A673 (cell line): ENCODE results near the gene DOK4. TPM values are rescaled to one million over a fixed set of nuclear protein-coding genes. Genes with fewer than 3 reads are reported as not detected.

Experiments used
- BruUV-seq: library from RNA; stranded (reverse); fragments of 400-500 nt; replicated peaks from 2 replicates; lab custom pipeline; 2021; lab: Mats Ljungman, UMichigan
- CTCF ChIA-PET: fragments of 300-600 bp; sonication (Branson Sonifier 250); formaldehyde crosslinking; loops from one replicate; lab custom pipeline; 2022; ENCODE audit warnings: antibody characterized with exemption; lab: Charles Lee
- POLR2A ChIA-PET: fragments of 300-600 bp; sonication (Branson Sonifier 250); formaldehyde crosslinking; loops from one replicate; lab custom pipeline; 2022; ENCODE audit warnings: antibody characterized with exemption; ENCODE audit not compliant: low non-redundant PET; lab: Charles Lee
- DNase-seq: peaks from one replicate; pipeline ENCODE4 v3.0.0-alpha.2; 2015; ENCODE audit warnings: low spot score
- H3K27ac ChIP-seq: fragments of 200-600 bp; sonication (generic); 2 replicates; pipeline ENCODE4 v1.5.1; 2016; ENCODE audit warnings: mixed run types, low read depth, mild to moderate bottlenecking, mixed read lengths, antibody characterized with exemption, low read length; ENCODE audit not compliant: poor library complexity, severe bottlenecking
- H3K27me3 ChIP-seq: fragments of 200-600 bp; sonication (generic); replicated peaks from 2 replicates; pipeline ENCODE4 v1.6.1; 2017; ENCODE audit warnings: mixed run types, low read depth, mild to moderate bottlenecking, mixed read lengths, antibody characterized with exemption, low read length; ENCODE audit not compliant: insufficient read depth, poor library complexity
- H3K36me3 ChIP-seq: fragments of 200-600 bp; sonication (generic); 2 replicates; pipeline ENCODE4 v1.6.1; 2016; ENCODE audit warnings: mixed run types, mild to moderate bottlenecking, mixed read lengths, antibody characterized with exemption, low read length; ENCODE audit not compliant: insufficient read depth, poor library complexity, severe bottlenecking
- H3K4me1 ChIP-seq: fragments of 200-600 bp; sonication (generic); 2 replicates; pipeline ENCODE4 v1.6.1; 2017; ENCODE audit warnings: mixed run types, mild to moderate bottlenecking, mixed read lengths, antibody characterized with exemption, low read length; ENCODE audit not compliant: insufficient read depth, poor library complexity, severe bottlenecking
- H3K4me3 ChIP-seq: fragments of 200-600 bp; sonication (generic); 2 replicates; pipeline ENCODE4 v1.5.1; 2016; ENCODE audit warnings: low read depth, mixed run types, mild to moderate bottlenecking, mixed read lengths, low read length; ENCODE audit not compliant: poor library complexity, severe bottlenecking
- H3K9me3 ChIP-seq: fragments of 200-600 bp; sonication (generic); 2 replicates; pipeline ENCODE4 v1.6.1; 2016; ENCODE audit warnings: mixed run types, low read depth, mild to moderate bottlenecking, mixed read lengths, antibody characterized with exemption, low read length; ENCODE audit not compliant: poor library complexity, severe bottlenecking
- EZH2 ChIP-seq: fragments of 200-600 bp; sonication (generic); IDR thresholded peaks from 2 replicates; pipeline ENCODE4 v1.6.1; 2017; ENCODE audit warnings: borderline replicate concordance, low read depth, mild to moderate bottlenecking, mixed read lengths, antibody characterized with exemption, low read length; ENCODE audit not compliant: poor library complexity, severe bottlenecking
- intact Hi-C: fragments of 100-400 bp; cut with micrococcal nuclease; formaldehyde crosslinking; loops from one replicate; pipeline ENCODE4 v1.10.0; 2022; ENCODE audit not compliant: unreplicated experiment
- total RNA-seq: library from RNA; stranded (reverse); gene quantifications from 2 replicates; pipeline ENCODE4 v1.2.3, GENCODE V29; 2021
- TF ChIP-seq, protein P1 (sequence below): fragments of 300-800, 200-600 bp; sonication (generic); conservative IDR thresholded peaks from 2 replicates; pipeline ENCODE4 v1.5.1; 2017; ENCODE audit warnings: low read depth, mild to moderate bottlenecking, antibody characterized with exemption, low read length, moderate library complexity, mixed read lengths

The DOK4 gene
- total RNA-seq, 1 experiment from 2014 or later: 14.3 TPM

DNA sequence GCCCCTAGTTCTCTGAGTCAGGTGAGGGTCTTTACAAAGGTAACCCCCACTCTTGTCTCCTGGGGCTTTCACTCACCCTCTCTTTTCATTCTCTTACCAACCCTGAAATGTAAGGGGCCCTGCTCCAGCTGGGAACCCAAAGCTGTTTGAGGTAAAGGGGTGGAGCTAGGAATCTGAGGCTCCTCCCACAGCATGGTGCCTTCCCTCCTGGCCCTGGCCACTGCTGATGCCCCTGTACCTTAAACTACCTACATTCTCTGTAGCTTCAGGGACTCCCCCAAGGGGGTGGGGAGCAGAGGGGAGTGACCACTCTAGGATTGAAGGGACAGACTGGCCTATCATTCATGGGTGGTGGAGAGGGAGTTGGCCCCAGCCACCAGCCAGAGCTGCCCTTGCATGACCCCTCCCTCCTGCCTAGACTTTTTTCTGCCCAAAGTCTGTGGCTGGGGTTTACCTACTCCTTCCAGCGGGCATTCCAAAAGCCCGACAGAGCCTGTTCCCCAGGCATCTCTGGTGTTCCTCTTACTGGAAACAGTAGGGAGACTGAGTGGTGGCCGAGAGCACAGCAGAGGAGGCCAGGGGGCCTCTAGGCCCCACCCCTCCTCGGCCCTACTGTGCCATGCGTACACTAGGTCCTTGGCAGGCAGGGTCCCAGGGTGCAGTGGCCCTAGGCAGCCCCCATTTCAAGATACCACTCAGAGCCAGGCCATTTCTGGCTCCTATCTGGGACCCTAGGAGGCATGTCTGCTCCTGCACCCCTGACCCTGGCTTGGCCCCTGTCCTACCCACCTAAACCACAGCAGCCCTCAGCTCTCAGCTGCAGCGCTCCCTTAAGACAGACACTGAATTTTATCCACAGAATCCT is 9.5 kb downstream of the DOK4 start:
- no peaks in the 10 kb centered on the region for H3K27me3 ChIP-seq
- H3K36me3 ChIP-seq: peaks cover 27% of the 10 kb centered on the region
- no peak overlapping the region for H3K4me3 ChIP-seq
- BruUV-seq: no TSS peak
- no peak for DNase-seq
- H3K9me3 ChIP-seq: no peaks in the 10 kb centered on the region
- no peak overlapping the region for H3K27ac ChIP-seq
- peaks cover 26% of the 10 kb centered on the region for H3K4me1 ChIP-seq
- CTCF ChIA-PET: no interaction called here
- POLR2A ChIA-PET: no interaction called here
- intact Hi-C loops: no loop called here
- TF ChIP-seq, protein P1, sequence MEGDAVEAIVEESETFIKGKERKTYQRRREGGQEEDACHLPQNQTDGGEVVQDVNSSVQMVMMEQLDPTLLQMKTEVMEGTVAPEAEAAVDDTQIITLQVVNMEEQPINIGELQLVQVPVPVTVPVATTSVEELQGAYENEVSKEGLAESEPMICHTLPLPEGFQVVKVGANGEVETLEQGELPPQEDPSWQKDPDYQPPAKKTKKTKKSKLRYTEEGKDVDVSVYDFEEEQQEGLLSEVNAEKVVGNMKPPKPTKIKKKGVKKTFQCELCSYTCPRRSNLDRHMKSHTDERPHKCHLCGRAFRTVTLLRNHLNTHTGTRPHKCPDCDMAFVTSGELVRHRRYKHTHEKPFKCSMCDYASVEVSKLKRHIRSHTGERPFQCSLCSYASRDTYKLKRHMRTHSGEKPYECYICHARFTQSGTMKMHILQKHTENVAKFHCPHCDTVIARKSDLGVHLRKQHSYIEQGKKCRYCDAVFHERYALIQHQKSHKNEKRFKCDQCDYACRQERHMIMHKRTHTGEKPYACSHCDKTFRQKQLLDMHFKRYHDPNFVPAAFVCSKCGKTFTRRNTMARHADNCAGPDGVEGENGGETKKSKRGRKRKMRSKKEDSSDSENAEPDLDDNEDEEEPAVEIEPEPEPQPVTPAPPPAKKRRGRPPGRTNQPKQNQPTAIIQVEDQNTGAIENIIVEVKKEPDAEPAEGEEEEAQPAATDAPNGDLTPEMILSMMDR: no peak
- TF ChIP-seq EZH2: no peak

DNA sequence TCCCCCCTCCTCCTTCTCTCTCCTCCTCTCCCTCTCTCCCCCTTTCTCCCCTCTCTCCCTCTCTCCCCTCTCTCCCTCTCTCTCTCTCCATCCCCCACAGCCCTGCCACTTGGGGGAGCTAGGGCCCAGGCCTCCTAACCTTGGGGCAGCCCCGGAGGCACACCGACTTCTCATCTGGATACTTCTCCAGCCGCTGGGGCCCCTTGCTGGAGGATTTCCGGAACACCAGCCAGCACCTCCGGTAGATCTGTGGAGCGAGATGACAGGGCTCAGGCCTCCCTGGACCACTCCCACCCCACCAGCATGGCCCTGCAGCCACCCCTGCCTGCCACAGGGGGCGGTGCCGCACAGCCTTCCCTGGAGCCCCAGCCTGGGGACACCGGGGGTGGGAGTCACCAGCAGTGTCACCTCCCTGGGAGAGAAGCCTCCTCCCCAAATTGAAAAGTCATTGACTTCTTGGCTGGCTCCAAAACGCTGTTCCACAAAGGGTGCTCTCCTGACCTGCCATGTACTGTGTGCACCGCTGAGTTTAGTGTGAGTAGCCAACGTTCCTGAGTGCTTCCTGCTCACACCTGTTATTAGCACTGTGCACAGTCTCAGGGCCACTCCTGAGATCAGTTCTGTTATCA is 10.5 kb downstream of the DOK4 start:
- Histone ChIP-seq H3K27ac (no peak overlapping the region), H3K36me3 (peaks cover 34% of the 10 kb centered on the region), H3K9me3 (no peaks in the 10 kb centered on the region), H3K4me1 (peaks cover 32% of the 10 kb centered on the region), H3K27me3 (no peaks in the 10 kb centered on the region), H3K4me3 (no peak overlapping the region)
- DNase-seq: peak; percentile 49
- intact Hi-C loops: no loop called here
- CTCF ChIA-PET: no interaction called here
- POLR2A ChIA-PET: no interaction called here
- no peak for TF ChIP-seq EZH2
- TF ChIP-seq, protein P1: peak; percentile 51
- BruUV-seq: no TSS peak

DNA sequence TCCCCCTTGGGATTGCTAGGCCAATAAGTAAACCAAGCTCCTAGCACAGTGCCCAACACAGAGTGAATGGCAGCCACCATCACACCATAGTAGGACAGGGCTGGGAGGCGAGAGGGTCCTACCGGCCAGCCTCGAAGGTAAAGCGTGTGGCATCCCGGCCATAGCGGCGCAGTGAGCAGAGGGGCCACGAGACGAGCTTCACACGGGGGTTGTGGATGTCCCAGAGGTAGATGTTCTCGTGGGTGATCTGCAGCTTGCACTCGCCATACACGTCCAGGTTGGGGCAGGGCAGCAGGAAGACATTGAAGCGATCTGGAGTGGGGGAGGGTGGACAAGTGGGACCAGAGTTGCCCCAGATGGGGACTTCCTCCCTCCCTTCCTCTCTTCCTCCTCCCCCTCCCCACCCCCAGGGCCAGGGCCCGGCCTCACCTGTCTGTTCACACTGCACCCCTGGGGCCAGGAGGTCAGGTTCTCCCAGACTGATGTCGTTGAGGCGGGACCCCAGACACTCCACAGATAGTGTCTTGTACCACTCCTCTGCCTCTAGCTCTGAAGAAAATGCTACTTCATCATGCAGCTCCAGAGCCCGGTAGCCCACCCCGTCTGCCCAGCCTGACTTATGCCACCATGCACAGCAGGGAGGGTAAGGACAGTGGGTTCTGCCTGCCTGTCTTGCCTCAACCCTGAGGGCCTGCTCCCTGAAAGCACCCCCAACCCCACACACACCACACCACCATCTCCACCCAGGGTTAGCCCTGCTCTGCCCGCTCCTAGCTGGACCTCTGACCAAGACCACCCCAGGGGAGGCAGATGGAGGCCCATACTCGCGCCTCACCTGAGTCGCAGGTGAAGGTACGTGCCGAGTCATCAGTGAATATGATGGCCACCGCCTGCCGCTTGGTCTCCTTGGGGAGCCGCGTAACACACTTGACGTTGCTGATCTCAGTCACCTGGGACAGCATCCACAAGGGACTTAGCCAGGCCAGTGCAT is 11.3 kb downstream of the DOK4 start:
- ChIA-PET POLR2A (no interaction called here), CTCF (no interaction called here)
- Histone ChIP-seq H3K4me3 (no peak overlapping the region), H3K9me3 (no peaks in the 10 kb centered on the region), H3K27ac (no peak overlapping the region), H3K4me1 (peaks cover 30% of the 10 kb centered on the region), H3K27me3 (no peaks in the 10 kb centered on the region), H3K36me3 (peaks cover 43% of the 10 kb centered on the region)
- BruUV-seq: no TSS peak
- no peak for DNase-seq
- TF ChIP-seq, protein P1: no peak
- TF ChIP-seq EZH2: no peak
- intact Hi-C loops: no loop called here
